Stomach (tissue), 19 donors: Measurements from ENCODE around the gene WDR20. TPM values are rescaled to one million over a fixed set of nuclear protein-coding genes. Genes with fewer than 3 reads are reported as not detected.

Experiments
- DNase-seq, 2 donors: peaks; one replicate each; pipeline versions ENCODE4 v3.0.0 to v3.0.0-alpha.2; 2013 to 2019
- H3K27ac ChIP-seq, 5 donors: fragments of 200-600 bp in 4 of 5; sonication (generic) in 4 of 5; one replicate each; pipeline ENCODE4 v1.5.1; 2013 to 2019; ENCODE audit warnings: mild to moderate bottlenecking in 1 of 5, moderate library complexity in 1 of 5
- H3K27me3 ChIP-seq, 3 donors: fragments of 200-600 bp; sonication (generic); one replicate each; pipeline ENCODE4 v1.5.1; 2017 to 2019; ENCODE audit warnings: mixed run types in 1 of 3
- H3K36me3 ChIP-seq, 4 donors: fragments of 200-600 bp; sonication (generic); 1 replicate in 3 of 4; 2 replicates in 1 of 4; pipeline ENCODE4 v1.5.1; 2016 to 2019
- H3K4me1 ChIP-seq, 4 donors: fragments of 200-600 bp; sonication (generic); one replicate each; pipeline ENCODE4 v1.5.1; 2016 to 2019
- H3K4me3 ChIP-seq, 4 donors: fragments of 200-600 bp; sonication (generic) in 3 of 4; one replicate each; pipeline ENCODE4 v1.5.1; 2016 to 2019; ENCODE audit warnings: mild to moderate bottlenecking in 1 of 4
- H3K9me3 ChIP-seq, 4 donors: fragments of 200-600 bp; sonication (generic); one replicate each; pipeline ENCODE4 v1.5.1; 2016 to 2019
- EP300 ChIP-seq: sonication (generic); formaldehyde crosslinking; IDR thresholded peaks from one replicate; pipeline ENCODE4 v1.6.1; 2017; ENCODE audit warnings: antibody characterized with exemption
- POLR2A ChIP-seq, 4 donors: fragments of 450-650 bp; IDR thresholded peaks; one replicate each; pipeline ENCODE4 v1.6.1; 2016; ENCODE audit warnings: antibody characterized with exemption in 4 of 4, control low read depth in 2 of 4, mild to moderate bottlenecking in 1 of 4, moderate library complexity in 1 of 4
- POLR2AphosphoS5 ChIP-seq, 3 donors: sonication (generic); formaldehyde crosslinking; IDR thresholded peaks; one replicate each; pipeline ENCODE4 v1.6.1; 2016; ENCODE audit warnings: antibody characterized with exemption in 3 of 3
- WGBS, 5 donors: extraction: QIAGEN DNeasy Blood & Tissue Kit in 3 of 5; methylation state at CpG; one replicate each; pipeline versions ENCODE4 v1.1.5 to v1.1.7; 2013 to 2018; 5-methylcytosine and 5-hydroxymethylcytosine counted together
- intact Hi-C: fragments of 100-400 bp; cut with DNase I; formaldehyde crosslinking; loops from one replicate; pipeline ENCODE4 v1.15.1; 2023; ENCODE audit warnings: low total_unique reads
- long read RNA-seq, 10 donors: transcript quantifications; one replicate each; lab custom pipeline, GENCODE V29; 2026
- polyA plus RNA-seq, 3 donors: library from polyadenylated mRNA; stranded (reverse); fragments of 200-250 nt; gene quantifications; one replicate each; pipeline ENCODE4 v1.2.3, GENCODE V29; 2013
- total RNA-seq, 5 donors: library from RNA; depleted of rRNA; stranded (reverse); fragments of >200 nt; gene quantifications; one replicate each; pipeline versions ENCODE4 v1.1.0 to v1.2.3, GENCODE V29; 2014 to 2016
- TF ChIP-seq, protein P1 (sequence below), 7 experiments: fragments of 450-650 bp in 4 of 7; fragments of 200-600 bp in 3 of 7; sonication (generic) in 3 of 7; IDR thresholded peaks; one replicate each; pipeline ENCODE4 v1.5.1; 2016 to 2019; ENCODE audit warnings: antibody characterized with exemption in 7 of 7, control low read depth in 2 of 7, mild to moderate bottlenecking in 1 of 7
- donor health status: healthy with polysubstance abuse.
- donor health status: Bipolar disorder and iron deficiency.
- donor health status: healthy.

WDR20 gene, protein sequence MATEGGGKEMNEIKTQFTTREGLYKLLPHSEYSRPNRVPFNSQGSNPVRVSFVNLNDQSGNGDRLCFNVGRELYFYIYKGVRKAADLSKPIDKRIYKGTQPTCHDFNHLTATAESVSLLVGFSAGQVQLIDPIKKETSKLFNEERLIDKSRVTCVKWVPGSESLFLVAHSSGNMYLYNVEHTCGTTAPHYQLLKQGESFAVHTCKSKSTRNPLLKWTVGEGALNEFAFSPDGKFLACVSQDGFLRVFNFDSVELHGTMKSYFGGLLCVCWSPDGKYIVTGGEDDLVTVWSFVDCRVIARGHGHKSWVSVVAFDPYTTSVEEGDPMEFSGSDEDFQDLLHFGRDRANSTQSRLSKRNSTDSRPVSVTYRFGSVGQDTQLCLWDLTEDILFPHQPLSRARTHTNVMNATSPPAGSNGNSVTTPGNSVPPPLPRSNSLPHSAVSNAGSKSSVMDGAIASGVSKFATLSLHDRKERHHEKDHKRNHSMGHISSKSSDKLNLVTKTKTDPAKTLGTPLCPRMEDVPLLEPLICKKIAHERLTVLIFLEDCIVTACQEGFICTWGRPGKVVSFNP
- 10 to 100 TPM; 13.9 to 44.2 (median 25.5) TPM for total RNA-seq
- 1 to 10 TPM; 8.2 to 9.2 (median 8.4) TPM for polyA plus RNA-seq
- long read RNA-seq, donor 1 = 0 reads
- long read RNA-seq, donor 2, partial matches to known transcripts = 0 of 4 reads
- long read RNA-seq, donor 2, other reads (novel, unspliced or antisense) = 0 of 4 reads
- long read RNA-seq, donor 3, partial matches to known transcripts = 0 of 3 reads
- long read RNA-seq, donor 3, other reads (novel, unspliced or antisense) = 0 of 3 reads
- long read RNA-seq, donor 4 = 0 reads
- long read RNA-seq, donor 5, partial matches to known transcripts = 0 of 3 reads
- long read RNA-seq, donor 5, other reads (novel, unspliced or antisense) = 0 of 3 reads
- long read RNA-seq, donor 6, partial matches to known transcripts = 0 of 8 reads
- long read RNA-seq, donor 6, other reads (novel, unspliced or antisense) = 0 of 8 reads
- long read RNA-seq, donor 7, partial matches to known transcripts = 0 of 6 reads
- long read RNA-seq, donor 7, other reads (novel, unspliced or antisense) = 0 of 6 reads
- long read RNA-seq, donor 8, partial matches to known transcripts = 0 of 2 reads
- long read RNA-seq, donor 8, other reads (novel, unspliced or antisense) = 0 of 2 reads
- long read RNA-seq, donor 9, partial matches to known transcripts = 0 of 2 reads
- long read RNA-seq, donor 9, other reads (novel, unspliced or antisense) = 0 of 2 reads
- long read RNA-seq, donor 10, partial matches to known transcripts = 0 of 1 reads
- long read RNA-seq, donor 10, other reads (novel, unspliced or antisense) = 0 of 1 reads

DNA sequence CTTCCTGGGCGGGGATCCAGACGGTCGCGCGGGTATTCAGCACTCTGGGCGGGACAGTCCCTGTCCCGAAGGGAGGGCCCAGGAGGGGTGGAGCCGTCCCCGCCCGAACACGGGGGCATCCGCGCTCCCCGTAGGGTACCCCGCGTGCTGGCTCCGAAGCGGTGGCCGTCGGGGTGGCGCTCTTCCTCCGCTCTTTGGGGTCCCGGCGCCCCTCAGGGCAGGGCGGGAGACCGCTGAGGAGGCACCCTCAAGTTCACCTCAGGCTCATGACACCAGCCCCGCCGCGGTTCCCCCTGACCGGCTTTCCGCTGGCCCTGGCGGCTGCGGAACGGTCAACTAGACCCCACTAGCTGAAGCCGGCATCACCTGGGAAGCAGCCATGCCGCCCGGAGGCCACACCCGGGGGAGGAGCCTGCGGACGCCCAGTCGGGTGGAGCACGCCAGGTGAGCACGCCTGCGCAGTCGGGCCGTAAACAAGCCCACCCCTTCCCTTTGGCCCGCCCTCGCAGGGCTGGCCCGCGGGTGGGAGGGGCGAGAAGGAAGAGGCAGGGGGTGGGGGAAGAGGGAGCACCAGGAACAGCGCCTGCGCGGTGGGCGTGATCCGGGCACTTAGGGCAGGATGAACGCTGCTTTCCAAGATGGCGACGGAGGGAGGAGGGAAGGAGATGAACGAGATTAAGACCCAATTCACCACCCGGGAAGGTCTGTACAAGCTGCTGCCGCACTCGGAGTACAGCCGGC, at the start of gene WDR20:
TSS of gene WDR20 (plus strand) at position 612 of the 741 bp plus-strand sequence. CDS start at position 639, 27 bp downstream.
- DNase-seq = peak; percentile 99
- Histone ChIP-seq H3K27ac (peak within 1 kb of the TSS; percentile 80 to 93 (median 92)), H3K9me3 (no peaks in the 10 kb centered on the region), H3K4me3 (peak within 1 kb of the TSS; percentile 90 to 99 (median 96)), H3K27me3 (no peaks in the 10 kb centered on the region), H3K36me3 (peaks cover 0 to 15% (median 6%) of the 10 kb centered on the region in 4 donors), H3K4me1 (peaks cover 17 to 38% (median 28%) of the 10 kb centered on the region in 4 donors)
- 0 to 1% (median 0%) methylated on average over 20 to 64 of the region's 64 CpGs for WGBS, 5 donors
- intact Hi-C loops = no loop called here
- peak; percentile 81 to 95 (median 82) for TF ChIP-seq POLR2AphosphoS5 (IDR thresholded peaks at IDR 0.05)
- no peak for TF ChIP-seq POLR2A (IDR thresholded peaks at IDR 0.05)

DNA sequence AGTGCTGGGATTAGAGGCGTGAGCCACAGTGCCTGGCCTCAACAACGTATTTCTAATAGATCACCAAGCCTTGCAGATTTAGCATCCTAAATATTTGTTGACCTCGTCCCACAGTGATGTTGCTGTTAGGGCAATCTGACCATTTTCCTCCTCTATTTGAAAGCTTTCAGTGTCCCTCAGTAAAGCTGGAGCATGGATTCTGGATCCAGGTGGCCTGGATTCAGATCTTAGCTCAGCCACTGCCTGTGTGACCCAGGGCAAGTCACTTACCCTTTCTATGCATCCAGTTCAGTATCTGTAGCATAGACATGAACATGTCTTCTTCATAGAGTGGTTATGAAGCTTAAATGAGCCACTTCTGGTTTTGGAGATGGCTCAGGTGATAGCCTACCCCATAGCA, 49.0 kb upstream of the WDR20 start:
- H3K27ac ChIP-seq = no peak overlapping the region
- intact Hi-C loops = no loop called here
- H3K4me1 ChIP-seq = peaks cover 12 to 20% (median 14%) of the 10 kb centered on the region in 4 donors
- H3K4me3 ChIP-seq = no peak overlapping the region
- no peak for DNase-seq
- no peak for TF ChIP-seq POLR2A (IDR thresholded peaks at IDR 0.05)
- TF ChIP-seq, protein P1, sequence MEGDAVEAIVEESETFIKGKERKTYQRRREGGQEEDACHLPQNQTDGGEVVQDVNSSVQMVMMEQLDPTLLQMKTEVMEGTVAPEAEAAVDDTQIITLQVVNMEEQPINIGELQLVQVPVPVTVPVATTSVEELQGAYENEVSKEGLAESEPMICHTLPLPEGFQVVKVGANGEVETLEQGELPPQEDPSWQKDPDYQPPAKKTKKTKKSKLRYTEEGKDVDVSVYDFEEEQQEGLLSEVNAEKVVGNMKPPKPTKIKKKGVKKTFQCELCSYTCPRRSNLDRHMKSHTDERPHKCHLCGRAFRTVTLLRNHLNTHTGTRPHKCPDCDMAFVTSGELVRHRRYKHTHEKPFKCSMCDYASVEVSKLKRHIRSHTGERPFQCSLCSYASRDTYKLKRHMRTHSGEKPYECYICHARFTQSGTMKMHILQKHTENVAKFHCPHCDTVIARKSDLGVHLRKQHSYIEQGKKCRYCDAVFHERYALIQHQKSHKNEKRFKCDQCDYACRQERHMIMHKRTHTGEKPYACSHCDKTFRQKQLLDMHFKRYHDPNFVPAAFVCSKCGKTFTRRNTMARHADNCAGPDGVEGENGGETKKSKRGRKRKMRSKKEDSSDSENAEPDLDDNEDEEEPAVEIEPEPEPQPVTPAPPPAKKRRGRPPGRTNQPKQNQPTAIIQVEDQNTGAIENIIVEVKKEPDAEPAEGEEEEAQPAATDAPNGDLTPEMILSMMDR (IDR thresholded peaks at IDR 0.05) = no peak
- no peak for TF ChIP-seq POLR2AphosphoS5 (IDR thresholded peaks at IDR 0.05)
- no peak for TF ChIP-seq EP300
- H3K27me3 ChIP-seq = no peaks in the 10 kb centered on the region
- H3K36me3 ChIP-seq = peaks cover 0 to 1% (median under 1%) of the 10 kb centered on the region in 4 donors
- H3K9me3 ChIP-seq = no peaks in the 10 kb centered on the region
- 71 to 85% (median 80%) methylated on average over 3 of the region's 3 CpGs for WGBS, 5 donors

DNA sequence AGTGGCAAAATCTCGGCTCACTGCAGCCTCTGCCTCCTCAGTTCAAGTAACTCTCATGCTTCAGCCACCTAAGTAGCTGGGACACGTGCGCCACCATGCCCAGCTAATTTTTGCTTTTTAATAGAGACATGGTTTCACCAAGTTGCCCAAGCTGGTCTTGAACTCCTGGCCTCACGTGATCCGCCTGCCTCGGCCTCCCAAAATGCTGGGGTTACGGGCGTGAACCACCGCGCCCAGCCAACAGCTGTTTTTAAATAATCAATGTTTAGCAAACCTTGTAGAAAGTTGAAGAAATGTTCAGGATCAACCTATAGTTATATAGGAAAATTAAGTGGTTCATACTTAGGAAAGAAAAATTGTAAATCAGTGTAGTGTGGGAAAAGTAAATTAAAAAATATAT, 46.9 kb upstream of the WDR20 start:
- Histone ChIP-seq H3K27me3 (no peaks in the 10 kb centered on the region), H3K27ac (no peak overlapping the region), H3K36me3 (no peaks in the 10 kb centered on the region), H3K9me3 (no peaks in the 10 kb centered on the region), H3K4me1 (peaks cover 10 to 23% (median 18%) of the 10 kb centered on the region in 4 donors), H3K4me3 (no peak overlapping the region)
- TF ChIP-seq POLR2AphosphoS5 (IDR thresholded peaks at IDR 0.05) = no peak
- intact Hi-C loops = no loop called here
- no peak for DNase-seq
- WGBS, 5 donors = 90 to 96% (median 92%) methylated on average over 10 of the region's 10 CpGs

DNA sequence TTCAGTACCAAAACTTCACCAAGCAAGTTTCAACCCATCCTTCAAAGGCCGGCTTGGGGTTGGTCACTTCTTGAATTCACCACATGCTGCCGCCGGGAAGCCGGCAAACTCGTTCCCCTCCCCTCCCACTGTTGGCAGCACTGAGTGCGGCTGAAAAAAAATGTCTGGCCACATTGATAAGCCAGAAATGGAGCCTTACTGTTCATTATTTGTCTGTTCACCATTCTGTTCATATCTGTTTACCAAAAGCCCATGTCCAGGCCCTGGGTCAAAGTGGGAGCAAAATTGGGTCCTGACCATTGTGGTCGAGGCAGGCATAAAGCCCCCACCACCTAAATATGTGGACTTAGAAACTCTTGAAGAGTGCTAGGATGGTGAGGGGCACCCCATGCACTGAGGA, 45.6 kb upstream of the WDR20 start:
- TF ChIP-seq EP300 = no peak
- no peak for TF ChIP-seq POLR2AphosphoS5 (IDR thresholded peaks at IDR 0.05)
- TF ChIP-seq, protein P1 (IDR thresholded peaks at IDR 0.05) = no peak
- TF ChIP-seq POLR2A (IDR thresholded peaks at IDR 0.05) = no peak
- no peaks in the 10 kb centered on the region for H3K9me3 ChIP-seq
- H3K36me3 ChIP-seq = no peaks in the 10 kb centered on the region
- peaks cover 0 to 10% (median 7%) of the 10 kb centered on the region in 4 donors for H3K4me1 ChIP-seq
- DNase-seq = peak; percentile 44 to 54
- no peaks in the 10 kb centered on the region for H3K27me3 ChIP-seq
- H3K27ac ChIP-seq = no peak overlapping the region
- H3K4me3 ChIP-seq = no peak overlapping the region
- whole genome bisulfite sequencing, 5 donors = 18 to 44% (median 33%) methylated on average over 7 of the region's 7 CpGs
- intact Hi-C loops = no loop called here
